Fibroblast of upper back skin (primary cell): Measurements from ENCODE around the gene HMGN5.
A peak's percentile ranks its signal among the peaks of the same experiment; 100 is the strongest.

Experiments
- DNase-seq: peaks from one replicate; pipeline ENCODE4 v3.0.0-alpha.2; 2013

HMGN5 gene

GRCh38 chrX:81201671-81202455 is at the start of gene HMGN5, which contains the start of gene SH3BGRL:
Gene HMGN5 (minus strand): TSS chrX:81201913. CDS start chrX:81121549, 80,364 bp downstream.
Gene SH3BGRL (plus strand): TSS chrX:81202102. CDS start chrX:81202201, 99 bp downstream.
- DNase-seq = peak; percentile 92

GRCh38 chrX:81241753-81242152 is 40.0 kb upstream of the HMGN5 start:
- no peak for DNase-seq

GRCh38 chrX:81240701-81241331 is 39.1 kb upstream of the HMGN5 start:
- no peak for DNase-seq

- DNase-seq = no peak
These were observed 36.5 kb upstream of the HMGN5 start for GRCh38 chrX:81238166-81238565.

- no peak for DNase-seq
These were observed 35.8 kb upstream of the HMGN5 start for GRCh38 chrX:81237516-81237915.

- DNase-seq = no peak
These were observed 30.5 kb upstream of the HMGN5 start for GRCh38 chrX:81232218-81232617.

GRCh38 chrX:81231476-81231875 is 29.8 kb upstream of the HMGN5 start:
- DNase-seq = no peak

GRCh38 chrX:81229901-81230300 is 28.2 kb upstream of the HMGN5 start:
- no peak for DNase-seq

- no peak for DNase-seq
These were observed 27.5 kb upstream of the HMGN5 start for GRCh38 chrX:81229229-81229628.

GRCh38 chrX:81215685-81216084 is 14.0 kb upstream of the HMGN5 start:
- peak; percentile 2 for DNase-seq

- DNase-seq = no peak
These were observed 7.2 kb upstream of the HMGN5 start for GRCh38 chrX:81208916-81209315.

GRCh38 chrX:81206476-81206875 is 4.8 kb upstream of the HMGN5 start:
- no peak for DNase-seq

GRCh38 chrX:81205551-81205950 is 3.8 kb upstream of the HMGN5 start:
- no peak for DNase-seq

- no peak for DNase-seq
These were observed 1.2 kb upstream of the HMGN5 start for GRCh38 chrX:81202943-81203342.

GRCh38 chrX:81202456-81202819 is 725 bp upstream of the HMGN5 start:
- peak; percentile 11 for DNase-seq

- DNase-seq = no peak
These were observed 642 bp downstream of the HMGN5 start for GRCh38 chrX:81201071-81201470.

GRCh38 chrX:81195712-81196111 is 6.0 kb downstream of the HMGN5 start:
- peak; percentile 49 for DNase-seq

- DNase-seq = no peak
These were observed 6.5 kb downstream of the HMGN5 start for GRCh38 chrX:81195259-81195658.

- DNase-seq = peak; percentile 10
These were observed 27.4 kb downstream of the HMGN5 start for GRCh38 chrX:81174286-81174685.

GRCh38 chrX:81168391-81168790 is 33.3 kb downstream of the HMGN5 start:
- DNase-seq = no peak

GRCh38 chrX:81121513-81122363 is 80.0 kb downstream of the HMGN5 start:
- DNase-seq = peak; percentile 91

GRCh38 chrX:81120936-81121371 is 80.8 kb downstream of the HMGN5 start:
- peak; percentile 42 for DNase-seq

- no peak for DNase-seq
These were observed 81.3 kb downstream of the HMGN5 start for GRCh38 chrX:81120258-81120935.
